Ovary (tissue), 3 donors: ENCODE data around the gene CHST14.

Experiments
- CTCF ChIP-seq, 3 donors: fragments of 450-650 bp in 2 of 3; fragments of 200-600 bp in 1 of 3; IDR thresholded peaks; one replicate each; pipeline versions ENCODE4 v1.5.1 to v1.8.0; 2016 to 2022; ENCODE audit warnings: antibody characterized with exemption in 3 of 3, mild to moderate bottlenecking in 1 of 3
- EP300 ChIP-seq: sonication (generic); formaldehyde crosslinking; IDR thresholded peaks from one replicate; pipeline ENCODE4 v1.6.1; 2017; ENCODE audit warnings: antibody characterized with exemption
- donor health status: DM: no; HTN: no; CAD: no.

- TF ChIP-seq CTCF (IDR thresholded peaks at IDR 0.05) (no peak), EP300 (no peak)
Measured at GRCh38 chr15:40463279-40463678, 7.5 kb upstream of the CHST14 start.
